HG03460 (cell line): Measurements from ENCODE around the gene ENPP5.

ENCODE experiments used
- ATAC-seq: cut with Tn5 transposase; IDR thresholded peaks from one replicate; pipeline ENCODE4 v1.9.1; 2021; ENCODE audit not compliant: unreplicated experiment

ENPP5 gene

GRCh38 chr6:46170357-46171289, at the start of gene ENPP5:
Gene ENPP5, minus strand, starts transcription at chr6:46170980. Its CDS starts 2,718 bp downstream, at chr6:46168262.
- ATAC-seq = peak; percentile 85

- no peak for ATAC-seq
These were observed 48.9 kb upstream of the ENPP5 start for GRCh38 chr6:46219661-46220060.

GRCh38 chr6:46218457-46218856, 47.7 kb upstream of the ENPP5 start:
- ATAC-seq = no peak

GRCh38 chr6:46217671-46218131, 46.9 kb upstream of the ENPP5 start:
- ATAC-seq = peak; percentile 59

GRCh38 chr6:46216879-46217278, 46.1 kb upstream of the ENPP5 start:
- ATAC-seq = no peak

- ATAC-seq = no peak
These were observed 45.0 kb upstream of the ENPP5 start for GRCh38 chr6:46215777-46216176.

- ATAC-seq = no peak
These were observed 44.4 kb upstream of the ENPP5 start for GRCh38 chr6:46215213-46215612.

- ATAC-seq = no peak
These were observed 41.1 kb upstream of the ENPP5 start for GRCh38 chr6:46211917-46212316.

- ATAC-seq = no peak
These were observed 39.5 kb upstream of the ENPP5 start for GRCh38 chr6:46210294-46210693.

GRCh38 chr6:46208303-46208702, 37.5 kb upstream of the ENPP5 start:
- ATAC-seq = no peak

GRCh38 chr6:46207174-46207573, 36.4 kb upstream of the ENPP5 start:
- ATAC-seq = no peak

- no peak for ATAC-seq
These were observed 34.3 kb upstream of the ENPP5 start for GRCh38 chr6:46204880-46205650.

- ATAC-seq = no peak
These were observed 32.8 kb upstream of the ENPP5 start for GRCh38 chr6:46203391-46204177.

GRCh38 chr6:46201702-46202101, 30.9 kb upstream of the ENPP5 start:
- ATAC-seq = no peak

- ATAC-seq = no peak
These were observed 28.6 kb upstream of the ENPP5 start for GRCh38 chr6:46199387-46199786.

- no peak for ATAC-seq
These were observed 21.2 kb upstream of the ENPP5 start for GRCh38 chr6:46191961-46192360.

- ATAC-seq = no peak
These were observed 20.1 kb upstream of the ENPP5 start for GRCh38 chr6:46190889-46191288.

- ATAC-seq = no peak
These were observed 18.9 kb upstream of the ENPP5 start for GRCh38 chr6:46189726-46190125.

- no peak for ATAC-seq
These were observed 15.8 kb upstream of the ENPP5 start for GRCh38 chr6:46186583-46186982.

GRCh38 chr6:46184114-46184513, 13.3 kb upstream of the ENPP5 start:
- ATAC-seq = no peak

- ATAC-seq = peak; percentile 51
These were observed 5.2 kb upstream of the ENPP5 start for GRCh38 chr6:46175976-46176375.
